Peyer's patch (tissue), 4 donors: ENCODE data around the gene MAST4.

Source experiments
- CTCF ChIP-seq, 6 experiments: fragments of 450-650 bp in 4 of 6; fragments of 200-600 bp in 2 of 6; sonication (generic) in 1 of 6; IDR thresholded peaks; one replicate each; pipeline ENCODE4 v1.5.1; 2017 to 2019; ENCODE audit warnings: antibody characterized with exemption in 6 of 6, mild to moderate bottlenecking in 3 of 6, moderate library complexity in 1 of 6
- POLR2A ChIP-seq, 2 donors: fragments of 450-650 bp; IDR thresholded peaks; one replicate each; pipeline ENCODE4 v1.5.1; 2017; ENCODE audit warnings: antibody characterized with exemption in 2 of 2, mild to moderate bottlenecking in 2 of 2, moderate library complexity in 2 of 2

- TF ChIP-seq CTCF (IDR thresholded peaks at IDR 0.05): no peak
- no peak for TF ChIP-seq POLR2A (IDR thresholded peaks at IDR 0.05)
Observed at GRCh38 chr5:67168069-67168468, 571.9 kb downstream of the MAST4 start.
